ENCODE data around the gene EVC.

Gene EVC

DNA sequence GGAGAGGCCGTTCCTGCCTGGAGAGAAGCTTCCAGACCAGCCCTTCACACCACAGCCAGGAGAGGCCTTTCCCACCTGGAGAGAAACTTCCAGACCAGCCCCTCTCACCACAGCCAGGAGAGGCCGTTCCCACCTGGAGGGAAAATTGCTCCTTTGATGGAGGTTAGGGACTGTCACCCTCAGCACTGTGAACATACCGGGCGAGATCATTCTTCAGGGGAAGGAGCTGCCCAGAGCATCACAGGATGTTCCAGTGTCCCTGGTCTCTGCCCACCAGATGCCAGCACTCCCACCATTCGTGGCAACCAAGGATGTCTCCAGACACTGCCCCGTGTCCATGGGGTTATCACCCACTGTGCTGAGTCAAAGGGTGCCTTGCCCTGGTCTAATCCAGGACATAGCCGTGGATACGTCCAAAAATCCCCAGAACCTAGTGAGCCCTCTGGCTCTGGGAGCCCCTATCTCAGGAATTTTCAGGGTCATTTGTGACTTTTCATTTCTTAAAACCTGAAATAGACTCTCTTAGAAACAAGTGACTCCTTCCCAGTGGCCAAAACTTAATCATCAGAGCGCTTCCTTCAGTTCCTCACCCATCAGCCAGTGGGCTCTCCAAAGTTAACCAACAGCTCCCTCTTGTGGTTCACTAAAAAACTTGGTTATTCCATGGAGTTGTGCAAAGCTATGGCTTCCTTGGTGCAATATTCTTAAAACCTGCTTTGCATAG, 101.7 kb downstream of the EVC start:
- ChIA-PET POLR2A (no interaction called here), CTCF (interaction anchor here (0.6 to 1.1 kb wide), 6 partner anchors 10 to 414 kb away, joined by 3 to 7 read pairs (median 3); no protein-coding TSS in a partner anchor)
- TF ChIP-seq LEF1 (IDR thresholded peaks at IDR 0.05; ENCODE audit: borderline replicate concordance) (no peak), ARNT (IDR thresholded peaks at IDR 0.05) (no peak), ZNF384 (IDR thresholded peaks at IDR 0.05) (no peak), PKNOX1 (IDR thresholded peaks at IDR 0.05) (no peak), FOXK2 (IDR thresholded peaks at IDR 0.05) (no peak), CTBP1 (IDR thresholded peaks at IDR 0.05; ENCODE audit: borderline replicate concordance) (no peak), TARDBP (IDR thresholded peaks at IDR 0.05) (no peak)
- peak; percentile 69 for DNase-seq (ENCODE audit: extremely low spot score)

- TF ChIP-seq BHLHE40 (IDR thresholded peaks at IDR 0.05; ENCODE audit: borderline replicate concordance) (no peak), SP1 (IDR thresholded peaks at IDR 0.05) (no peak), SUZ12 (IDR thresholded peaks at IDR 0.05) (no peak), ELF4 (IDR thresholded peaks at IDR 0.05) (no peak), FOXM1 (IDR thresholded peaks at IDR 0.05; ENCODE audit: borderline replicate concordance) (no peak), TARDBP (IDR thresholded peaks at IDR 0.05) (no peak), PKNOX1 (IDR thresholded peaks at IDR 0.05) (no peak), FOXA1 (IDR thresholded peaks at IDR 0.05) (no peak), ARNT (IDR thresholded peaks at IDR 0.05) (no peak), HDGF (IDR thresholded peaks at IDR 0.05; ENCODE audit: borderline replicate concordance) (no peak)
- CTCF ChIA-PET: interaction anchor here (0.7 kb wide), 1 partner anchor 299 kb away, joined by 3 read pairs; no protein-coding TSS in a partner anchor
- POLR2A ChIA-PET: no interaction called here
- DNase-seq (ENCODE audit: extremely low spot score): no peak
These were observed 102.9 kb downstream of the EVC start for GRCh38 chr4:5813882-5814255.

- ChIA-PET POLR2A (no interaction called here), CTCF (no interaction called here)
- TF ChIP-seq L3MBTL2 (conservative IDR thresholded peaks at IDR 0.05) (no peak), FOXM1 (IDR thresholded peaks at IDR 0.05; ENCODE audit: borderline replicate concordance) (no peak), PKNOX1 (IDR thresholded peaks at IDR 0.05) (no peak), FOXA1 (IDR thresholded peaks at IDR 0.05) (no peak), FOXK2 (IDR thresholded peaks at IDR 0.05) (no peak), CTBP1 (IDR thresholded peaks at IDR 0.05; ENCODE audit: borderline replicate concordance) (no peak), ZNF384 (IDR thresholded peaks at IDR 0.05) (no peak), ELF4 (IDR thresholded peaks at IDR 0.05) (no peak), TARDBP (IDR thresholded peaks at IDR 0.05) (no peak), BHLHE40 (IDR thresholded peaks at IDR 0.05; ENCODE audit: borderline replicate concordance) (no peak), SUZ12 (IDR thresholded peaks at IDR 0.05) (no peak), LEF1 (IDR thresholded peaks at IDR 0.05; ENCODE audit: borderline replicate concordance) (no peak), NFRKB (IDR thresholded peaks at IDR 0.05) (no peak), SP1 (IDR thresholded peaks at IDR 0.05) (no peak), ARNT (IDR thresholded peaks at IDR 0.05) (no peak), HDGF (IDR thresholded peaks at IDR 0.05; ENCODE audit: borderline replicate concordance) (no peak)
- no peak for DNase-seq (ENCODE audit: extremely low spot score)
These were observed 103.4 kb downstream of the EVC start for GRCh38 chr4:5814421-5814820.

DNA sequence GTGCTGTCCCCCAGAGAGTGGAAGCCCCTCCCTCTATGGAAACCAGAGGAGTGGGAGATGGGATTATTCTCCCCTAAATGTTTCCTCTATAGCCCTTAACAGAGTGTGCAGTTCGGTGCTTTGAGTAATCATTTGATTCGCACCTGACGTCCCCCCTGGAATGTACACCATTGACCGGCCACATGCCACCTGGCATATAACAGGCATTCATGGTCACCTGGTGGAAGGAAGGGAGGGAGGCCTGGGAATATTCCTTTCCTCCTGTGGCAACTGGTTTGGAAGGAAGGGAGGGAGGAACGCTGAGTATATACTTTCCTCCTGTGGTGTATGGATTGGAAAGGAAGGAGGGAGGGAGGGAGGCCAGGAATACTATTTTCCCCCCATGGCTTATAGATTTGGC, 104.6 kb downstream of the EVC start:
- TF ChIP-seq SUZ12 (IDR thresholded peaks at IDR 0.05): no peak
- no peak for TF ChIP-seq ZNF384 (IDR thresholded peaks at IDR 0.05)
- TF ChIP-seq TARDBP (IDR thresholded peaks at IDR 0.05): no peak
- no peak for TF ChIP-seq FOXM1 (IDR thresholded peaks at IDR 0.05; ENCODE audit: borderline replicate concordance)
- no peak for TF ChIP-seq FOXA1 (IDR thresholded peaks at IDR 0.05)
- TF ChIP-seq ELF4 (IDR thresholded peaks at IDR 0.05): no peak
- TF ChIP-seq L3MBTL2 (conservative IDR thresholded peaks at IDR 0.05): no peak
- TF ChIP-seq SP1 (IDR thresholded peaks at IDR 0.05): no peak
- TF ChIP-seq BHLHE40 (IDR thresholded peaks at IDR 0.05; ENCODE audit: borderline replicate concordance): no peak
- no peak for TF ChIP-seq LEF1 (IDR thresholded peaks at IDR 0.05; ENCODE audit: borderline replicate concordance)
- POLR2A ChIA-PET: no interaction called here
- CTCF ChIA-PET: no interaction called here

DNA sequence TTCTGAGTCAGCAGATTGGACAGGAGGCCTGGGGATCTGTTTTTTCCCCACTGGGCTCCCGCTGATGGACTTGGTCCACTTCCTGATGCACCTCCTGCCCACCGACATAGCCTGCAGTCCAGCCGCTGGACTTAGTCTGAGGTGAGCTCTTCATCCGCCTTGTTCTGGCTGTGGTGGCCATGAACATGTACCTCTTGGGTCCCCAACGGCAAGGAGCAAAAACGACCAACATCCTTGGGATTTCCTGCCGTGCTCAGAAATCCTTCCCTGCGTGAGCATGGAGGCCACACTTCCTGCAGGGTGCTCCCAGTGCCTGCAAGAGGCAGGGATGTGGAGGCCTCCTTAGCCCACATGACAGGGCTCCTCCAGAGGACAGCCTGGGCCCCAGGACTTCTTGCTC, 105.1 kb downstream of the EVC start:
- ChIA-PET CTCF (no interaction called here), POLR2A (no interaction called here)
- DNase-seq (ENCODE audit: extremely low spot score): no peak
- TF ChIP-seq SUZ12 (IDR thresholded peaks at IDR 0.05): no peak
- no peak for TF ChIP-seq NFRKB (IDR thresholded peaks at IDR 0.05)
- TF ChIP-seq SP1 (IDR thresholded peaks at IDR 0.05): no peak
- TF ChIP-seq ARNT (IDR thresholded peaks at IDR 0.05): no peak
- no peak for TF ChIP-seq HDGF (IDR thresholded peaks at IDR 0.05; ENCODE audit: borderline replicate concordance)
- no peak for TF ChIP-seq LEF1 (IDR thresholded peaks at IDR 0.05; ENCODE audit: borderline replicate concordance)
- TF ChIP-seq PKNOX1 (IDR thresholded peaks at IDR 0.05): no peak
- no peak for TF ChIP-seq ELF4 (IDR thresholded peaks at IDR 0.05)
- no peak for TF ChIP-seq FOXK2 (IDR thresholded peaks at IDR 0.05)
- TF ChIP-seq FOXA1 (IDR thresholded peaks at IDR 0.05): no peak
- no peak for TF ChIP-seq ZNF384 (IDR thresholded peaks at IDR 0.05)
- no peak for TF ChIP-seq BHLHE40 (IDR thresholded peaks at IDR 0.05; ENCODE audit: borderline replicate concordance)
- no peak for TF ChIP-seq TARDBP (IDR thresholded peaks at IDR 0.05)
- no peak for TF ChIP-seq L3MBTL2 (conservative IDR thresholded peaks at IDR 0.05)
- TF ChIP-seq CTBP1 (IDR thresholded peaks at IDR 0.05; ENCODE audit: borderline replicate concordance): no peak
- TF ChIP-seq FOXM1 (IDR thresholded peaks at IDR 0.05; ENCODE audit: borderline replicate concordance): no peak

More for the DNA sequence above, 104.6 kb downstream of the EVC start:
- no peak for DNase-seq (ENCODE audit: extremely low spot score)
